GM12878 (cell line): Measurements from ENCODE around the gene CDH1. TPM values are rescaled to one million over a fixed set of nuclear protein-coding genes. Genes with fewer than 3 reads are reported as not detected.

Source experiments
- ATAC-seq: fragments of 200-7000 bp; cut with Tn5 transposase; 3 replicates; pipeline ENCODE4 v1.9.1; 2020; ENCODE audit warnings: mild to moderate bottlenecking, moderate library complexity
- BruUV-seq: library from RNA; stranded (reverse); fragments of 400-500 nt; replicated peaks from 2 replicates; lab custom pipeline; 2021; lab: Mats Ljungman, UMichigan
- CTCF ChIA-PET: fragments of 300-600 bp; sonication (Branson Sonifier 250); formaldehyde crosslinking; extraction: SDS; loops from one replicate; lab custom pipeline; 2021; ENCODE audit warnings: inconsistent platforms; lab: Yijun Ruan, JAX
- POLR2A ChIA-PET: fragments of 350-600 bp; formaldehyde crosslinking; extraction: SDS; loops from one replicate; lab custom pipeline; 2021; ENCODE audit warnings: inconsistent platforms; lab: Charles Lee
- RAD21 ChIA-PET: fragments of 300-600 bp; sonication (Branson Sonifier 250); formaldehyde crosslinking; loops from one replicate; lab custom pipeline; 2023; ENCODE audit warnings: antibody characterized with exemption; ENCODE audit not compliant: unreplicated experiment; lab: Charles Lee
- SMC1A ChIA-PET: fragments of 300-600 bp; sonication (Branson Sonifier 250); formaldehyde crosslinking; loops from one replicate; lab custom pipeline; 2023; ENCODE audit not compliant: unreplicated experiment, uncharacterized antibody; lab: Charles Lee
- DNase-seq: peaks from one replicate; pipeline ENCODE4 v3.0.0-alpha.2; 2011; ENCODE audit warnings: low read depth, low spot score
- FAIRE-seq: peaks from 3 replicates; lab custom pipeline; 2011; peaks lifted over from hg19 to GRCh38; lab: Jason Lieb, UNC
- H2AFZ ChIP-seq: 2 replicates; pipeline ENCODE4 v1.6.0; 2011; ENCODE audit warnings: low read depth, low read length, control low read depth; ENCODE audit not compliant: control insufficient read depth
- H3K27ac ChIP-seq: 2 replicates; pipeline ENCODE4 v1.5.1; 2011; ENCODE audit warnings: control low read depth; ENCODE audit not compliant: control insufficient read depth, insufficient read depth
- H3K27me3 ChIP-seq, 2 experiments: replicated peaks in 1 of 2; 2 replicates each; pipeline versions ENCODE4 v1.6.0 to v1.6.1; 2011; ENCODE audit warnings: low read length in 1 of 2; ENCODE audit not compliant: control insufficient read depth in 2 of 2, insufficient read depth in 2 of 2
- H3K36me3 ChIP-seq, 2 experiments: 2 replicates each; pipeline ENCODE4 v1.5.1; 2011; ENCODE audit warnings: low read length in 1 of 2; ENCODE audit not compliant: control insufficient read depth in 2 of 2, insufficient read depth in 2 of 2
- H3K4me1 ChIP-seq: 2 replicates; pipeline ENCODE4 v1.6.1; 2011; ENCODE audit warnings: mild to moderate bottlenecking, low read length, moderate library complexity, mixed read lengths; ENCODE audit not compliant: control insufficient read depth, insufficient read depth
- H3K4me2 ChIP-seq: 2 replicates; pipeline ENCODE4 v1.6.0; 2011; ENCODE audit warnings: control low read depth; ENCODE audit not compliant: control insufficient read depth, insufficient read depth
- H3K4me3 ChIP-seq: fragments of 200-600 bp; sonication (generic); 2 replicates; pipeline ENCODE4 v1.5.1; 2016
- H3K79me2 ChIP-seq: 2 replicates; pipeline ENCODE4 v1.6.0; 2011; ENCODE audit warnings: low read length; ENCODE audit not compliant: control insufficient read depth, insufficient read depth
- H3K9ac ChIP-seq: 2 replicates; pipeline ENCODE4 v1.8.0; 2011; ENCODE audit warnings: low read length, control low read depth, mixed read lengths; ENCODE audit not compliant: control insufficient read depth, insufficient read depth
- H3K9me3 ChIP-seq: replicated peaks from 3 replicates; pipeline ENCODE4 v1.5.1; 2011; ENCODE audit warnings: mild to moderate bottlenecking, low read length; ENCODE audit not compliant: control insufficient read depth, insufficient read depth
- H4K20me1 ChIP-seq: 2 replicates; pipeline ENCODE4 v1.6.0; 2011; ENCODE audit not compliant: control insufficient read depth, insufficient read depth
- CBX5 ChIP-seq: sonication (generic); IDR thresholded peaks from 2 replicates; pipeline ENCODE4 v1.6.1; 2016; ENCODE audit warnings: low read depth, moderate library complexity, mild to moderate bottlenecking, inconsistent platforms
- IKZF2 ChIP-seq, 2 experiments: fragments of 450-650 bp; IDR thresholded peaks; 2 replicates each; pipeline ENCODE4 v1.6.1; 2017; ENCODE audit warnings: mild to moderate bottlenecking in 2 of 2, moderate library complexity in 2 of 2
- POLR2A ChIP-seq: IDR thresholded peaks from 2 replicates; pipeline ENCODE4 v1.6.1; 2011; ENCODE audit warnings: low read depth, mild to moderate bottlenecking, low read length
- POU2F2 ChIP-seq: IDR thresholded peaks from 3 replicates; pipeline ENCODE4 v1.6.1; 2011; ENCODE audit warnings: low read depth, mild to moderate bottlenecking, low read length, borderline replicate concordance
- YY1 ChIP-seq: IDR thresholded peaks from 2 replicates; pipeline ENCODE4 v1.6.1; 2011; ENCODE audit warnings: low read depth, mild to moderate bottlenecking, low read length
- ZNF217 ChIP-seq: fragments of 450-650 bp; IDR thresholded peaks from 2 replicates; pipeline ENCODE4 v1.6.1; 2017; ENCODE audit warnings: antibody characterized with exemption, mild to moderate bottlenecking
- ZNF274 ChIP-seq: IDR thresholded peaks from one replicate; pipeline ENCODE4 v1.8.0; 2011; ENCODE audit not compliant: insufficient read length, insufficient read depth
- WGBS: methylation state at CpG from one replicate; pipeline ENCODE4 v1.1.6; 2016; ENCODE audit warnings: low lambda C conversion rate; ENCODE audit not compliant: insufficient replicate concordance, insufficient coverage; ENCODE audit errors: missing lambda C conversion rate; 5-methylcytosine and 5-hydroxymethylcytosine counted together
- in situ Hi-C: fragments of 300-500 bp; cut with MboI; formaldehyde crosslinking; loops from 9 replicates; pipeline ENCODE4 v1.14.3; 2018; ENCODE audit warnings: mixed read lengths
- intact Hi-C: fragments of 100-400 bp; cut with micrococcal nuclease; formaldehyde crosslinking; loops from one replicate; pipeline ENCODE4 v1.14.2; 2022; ENCODE audit not compliant: unreplicated experiment
- polyA plus RNA-seq, 11 experiments: library from polyadenylated mRNA; depleted of rRNA in 4 of 11; unstranded in 6 of 11; stranded (reverse) in 5 of 11; fragments of >200 nt; fragmentation: Nextera tagmentation in 4 of 11; fragmentation: Illumina TruSeq in 1 of 11; extraction: Ambion mirVana in 4 of 11; extraction: Trizol in 1 of 11; gene quantifications; 1 replicate in 1 of 11; 2 replicates in 10 of 11; pipeline versions ENCODE4 v1.2.1 to v1.2.3, GENCODE V29; 2011 to 2016; ENCODE audit warnings: inconsistent platforms in 2 of 11, missing spikeins in 2 of 11, low read depth in 1 of 11
- total RNA-seq, 4 experiments: library from RNA; depleted of rRNA in 3 of 4; stranded (reverse); fragments of >200 nt in 3 of 4; fragmentation: Illumina TruSeq in 1 of 4; extraction: Trizol in 1 of 4; gene quantifications; 2 replicates each; pipeline versions ENCODE4 v1.2.1 to v1.2.3, GENCODE V29; 2013 to 2021
- TF ChIP-seq, protein P1 (sequence below): fragments of 450-650 bp; IDR thresholded peaks from 2 replicates; pipeline ENCODE4 v1.6.1; 2017; ENCODE audit warnings: mild to moderate bottlenecking
- TF ChIP-seq, protein P2 (sequence below): IDR thresholded peaks from 2 replicates; pipeline ENCODE4 v1.6.1; 2012; ENCODE audit warnings: low read length, inconsistent platforms
- TF ChIP-seq, protein P3 (sequence below), 3 experiments: IDR thresholded peaks in 2 of 3; conservative IDR thresholded peaks in 1 of 3; 2 replicates each; pipeline ENCODE4 v1.5.1; 2011; ENCODE audit warnings: low read depth in 3 of 3, low read length in 3 of 3, mild to moderate bottlenecking in 3 of 3, control low read depth in 2 of 3, moderate library complexity in 2 of 3, inconsistent platforms in 1 of 3, mixed read lengths in 1 of 3; ENCODE audit not compliant: control insufficient read depth in 2 of 3, insufficient read depth in 1 of 3; ENCODE audit errors: extremely low read depth in 1 of 3
- TF ChIP-seq, protein P4 (sequence below): fragments of 450-650 bp; IDR thresholded peaks from 2 replicates; pipeline ENCODE4 v1.6.1; 2017; ENCODE audit warnings: low read depth, mild to moderate bottlenecking, moderate library complexity

Gene CDH1
- total and polyA plus RNA-seq, 10 of the 15 experiments (the other 5 are each of a cell fraction or from before 2014, with no cell fraction given), result 2.2 to 30.6 (median 17.7) TPM

DNA sequence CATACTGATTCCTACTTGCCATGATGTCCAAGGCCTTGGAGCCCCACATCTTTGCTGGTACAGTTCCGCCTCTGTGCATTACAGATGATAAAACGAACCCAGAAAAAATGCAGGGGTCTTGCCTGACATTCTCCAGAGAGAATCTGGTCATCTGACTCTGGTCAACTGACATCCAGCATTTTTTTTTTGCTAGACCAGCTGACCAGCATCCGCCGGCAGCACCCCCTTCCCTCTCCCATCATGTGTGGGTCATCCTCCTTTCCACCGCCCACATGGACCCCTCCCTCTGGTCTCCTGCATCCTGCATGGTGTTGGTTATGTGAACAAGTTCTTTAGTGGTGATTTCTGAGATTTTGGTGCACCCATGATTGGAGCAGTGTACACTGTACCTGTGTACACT is 47.1 kb downstream of the CDH1 start (continued):
- TF ChIP-seq, protein P1, sequence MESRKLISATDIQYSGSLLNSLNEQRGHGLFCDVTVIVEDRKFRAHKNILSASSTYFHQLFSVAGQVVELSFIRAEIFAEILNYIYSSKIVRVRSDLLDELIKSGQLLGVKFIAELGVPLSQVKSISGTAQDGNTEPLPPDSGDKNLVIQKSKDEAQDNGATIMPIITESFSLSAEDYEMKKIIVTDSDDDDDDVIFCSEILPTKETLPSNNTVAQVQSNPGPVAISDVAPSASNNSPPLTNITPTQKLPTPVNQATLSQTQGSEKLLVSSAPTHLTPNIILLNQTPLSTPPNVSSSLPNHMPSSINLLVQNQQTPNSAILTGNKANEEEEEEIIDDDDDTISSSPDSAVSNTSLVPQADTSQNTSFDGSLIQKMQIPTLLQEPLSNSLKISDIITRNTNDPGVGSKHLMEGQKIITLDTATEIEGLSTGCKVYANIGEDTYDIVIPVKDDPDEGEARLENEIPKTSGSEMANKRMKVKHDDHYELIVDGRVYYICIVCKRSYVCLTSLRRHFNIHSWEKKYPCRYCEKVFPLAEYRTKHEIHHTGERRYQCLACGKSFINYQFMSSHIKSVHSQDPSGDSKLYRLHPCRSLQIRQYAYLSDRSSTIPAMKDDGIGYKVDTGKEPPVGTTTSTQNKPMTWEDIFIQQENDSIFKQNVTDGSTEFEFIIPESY, result no peak
- TF ChIP-seq CBX5 (no peak), IKZF2 (IDR thresholded peaks at IDR 0.05) (no peak), ZNF217 (no peak), YY1 (no peak)

DNA sequence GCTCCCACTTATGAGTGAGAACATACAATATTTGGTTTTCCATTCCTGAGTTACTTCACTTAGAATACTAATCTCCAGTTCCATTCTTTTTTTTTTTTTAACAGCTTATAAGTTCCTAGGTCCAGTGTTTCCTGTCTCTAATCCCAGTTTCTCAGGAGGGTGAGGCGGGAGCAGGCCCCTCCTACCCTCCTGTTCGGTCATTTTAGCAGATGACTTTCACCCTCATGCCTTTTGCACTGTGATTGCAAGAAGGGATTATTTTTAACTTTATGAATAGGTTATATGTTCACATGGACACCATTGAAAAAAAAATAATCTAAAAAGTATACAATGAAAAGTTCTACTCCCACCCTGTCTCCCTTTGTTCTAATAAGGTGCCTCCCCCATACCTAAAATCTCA is 47.6 kb downstream of the CDH1 start:
- 91% methylated on average over 2 of the region's 2 CpGs for WGBS
- RAD21 ChIA-PET, result no interaction called here
- H3K9ac ChIP-seq, result no peak overlapping the region
- BruUV-seq, result no TSS peak
- CTCF ChIA-PET, result interaction anchor here (1.2 kb wide), 1 partner anchor 14 kb away, joined by 3 read pairs; no protein-coding TSS in a partner anchor
- intact Hi-C loops (no loop called here), in situ Hi-C loops (no loop called here)
- POLR2A ChIA-PET, result interaction anchor here (0.7 kb wide), 1 partner anchor 253 kb away, joined by 3 read pairs; no protein-coding TSS in a partner anchor
- ATAC-seq (no peak), FAIRE-seq (no peak), DNase-seq (no peak)
- H3K79me2 ChIP-seq, result no peaks in the 10 kb centered on the region
- no peak overlapping the region for H3K4me3 ChIP-seq
- no peaks in the 10 kb centered on the region for H4K20me1 ChIP-seq
- no peaks in the 10 kb centered on the region for H3K27me3 ChIP-seq
- no peaks in the 10 kb centered on the region; the same call in 2 of the 3 replicates for H3K9me3 ChIP-seq
- H2AFZ ChIP-seq, result no peak overlapping the region
- H3K36me3 ChIP-seq, result no peaks in the 10 kb centered on the region
- H3K27ac ChIP-seq, result no peak overlapping the region
- SMC1A ChIA-PET, result interaction anchor here (0.7 to 4.7 kb wide), 4 partner anchors 13 to 44 kb away, joined by 4 to 33 read pairs (median 6); no protein-coding TSS in a partner anchor
- TF ChIP-seq POU2F2 (no peak), ZNF274 (no peak), POLR2A (no peak)
- TF ChIP-seq, protein P2, sequence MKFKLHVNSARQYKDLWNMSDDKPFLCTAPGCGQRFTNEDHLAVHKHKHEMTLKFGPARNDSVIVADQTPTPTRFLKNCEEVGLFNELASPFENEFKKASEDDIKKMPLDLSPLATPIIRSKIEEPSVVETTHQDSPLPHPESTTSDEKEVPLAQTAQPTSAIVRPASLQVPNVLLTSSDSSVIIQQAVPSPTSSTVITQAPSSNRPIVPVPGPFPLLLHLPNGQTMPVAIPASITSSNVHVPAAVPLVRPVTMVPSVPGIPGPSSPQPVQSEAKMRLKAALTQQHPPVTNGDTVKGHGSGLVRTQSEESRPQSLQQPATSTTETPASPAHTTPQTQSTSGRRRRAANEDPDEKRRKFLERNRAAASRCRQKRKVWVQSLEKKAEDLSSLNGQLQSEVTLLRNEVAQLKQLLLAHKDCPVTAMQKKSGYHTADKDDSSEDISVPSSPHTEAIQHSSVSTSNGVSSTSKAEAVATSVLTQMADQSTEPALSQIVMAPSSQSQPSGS, result no peak
- TF ChIP-seq, protein P3, sequence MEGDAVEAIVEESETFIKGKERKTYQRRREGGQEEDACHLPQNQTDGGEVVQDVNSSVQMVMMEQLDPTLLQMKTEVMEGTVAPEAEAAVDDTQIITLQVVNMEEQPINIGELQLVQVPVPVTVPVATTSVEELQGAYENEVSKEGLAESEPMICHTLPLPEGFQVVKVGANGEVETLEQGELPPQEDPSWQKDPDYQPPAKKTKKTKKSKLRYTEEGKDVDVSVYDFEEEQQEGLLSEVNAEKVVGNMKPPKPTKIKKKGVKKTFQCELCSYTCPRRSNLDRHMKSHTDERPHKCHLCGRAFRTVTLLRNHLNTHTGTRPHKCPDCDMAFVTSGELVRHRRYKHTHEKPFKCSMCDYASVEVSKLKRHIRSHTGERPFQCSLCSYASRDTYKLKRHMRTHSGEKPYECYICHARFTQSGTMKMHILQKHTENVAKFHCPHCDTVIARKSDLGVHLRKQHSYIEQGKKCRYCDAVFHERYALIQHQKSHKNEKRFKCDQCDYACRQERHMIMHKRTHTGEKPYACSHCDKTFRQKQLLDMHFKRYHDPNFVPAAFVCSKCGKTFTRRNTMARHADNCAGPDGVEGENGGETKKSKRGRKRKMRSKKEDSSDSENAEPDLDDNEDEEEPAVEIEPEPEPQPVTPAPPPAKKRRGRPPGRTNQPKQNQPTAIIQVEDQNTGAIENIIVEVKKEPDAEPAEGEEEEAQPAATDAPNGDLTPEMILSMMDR (IDR thresholded peaks at IDR 0.05 in 2 of 3, conservative IDR thresholded peaks at IDR 0.05 in 1 of 3; ENCODE audit: control insufficient read depth in 2 of 3, extremely low read depth in 1 of 3, insufficient read depth in 1 of 3, low read depth in 3 of 3, low read length in 3 of 3), result no peak
- TF ChIP-seq, protein P4, sequence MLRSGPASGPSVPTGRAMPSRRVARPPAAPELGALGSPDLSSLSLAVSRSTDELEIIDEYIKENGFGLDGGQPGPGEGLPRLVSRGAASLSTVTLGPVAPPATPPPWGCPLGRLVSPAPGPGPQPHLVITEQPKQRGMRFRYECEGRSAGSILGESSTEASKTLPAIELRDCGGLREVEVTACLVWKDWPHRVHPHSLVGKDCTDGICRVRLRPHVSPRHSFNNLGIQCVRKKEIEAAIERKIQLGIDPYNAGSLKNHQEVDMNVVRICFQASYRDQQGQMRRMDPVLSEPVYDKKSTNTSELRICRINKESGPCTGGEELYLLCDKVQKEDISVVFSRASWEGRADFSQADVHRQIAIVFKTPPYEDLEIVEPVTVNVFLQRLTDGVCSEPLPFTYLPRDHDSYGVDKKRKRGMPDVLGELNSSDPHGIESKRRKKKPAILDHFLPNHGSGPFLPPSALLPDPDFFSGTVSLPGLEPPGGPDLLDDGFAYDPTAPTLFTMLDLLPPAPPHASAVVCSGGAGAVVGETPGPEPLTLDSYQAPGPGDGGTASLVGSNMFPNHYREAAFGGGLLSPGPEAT, result no peak
- H3K4me2 ChIP-seq, result no peak overlapping the region
- H3K4me1 ChIP-seq, result peaks cover 22% of the 10 kb centered on the region
